GM10266 (cell line): ENCODE results near the gene RPS24.
A peak's percentile ranks its signal among the peaks of the same experiment; 100 is the strongest.

Experiments used
- DNase-seq: peaks from one replicate; pipeline ENCODE4 v3.0.0; 2012; ENCODE audit errors: extremely low spot score
- CTCF ChIP-seq: IDR thresholded peaks from 2 replicates; pipeline ENCODE4 v1.5.1; 2012; ENCODE audit warnings: mild to moderate bottlenecking, low read depth; ENCODE audit not compliant: control insufficient read depth, insufficient read depth; ENCODE audit errors: missing control alignments

RPS24 gene

DNA sequence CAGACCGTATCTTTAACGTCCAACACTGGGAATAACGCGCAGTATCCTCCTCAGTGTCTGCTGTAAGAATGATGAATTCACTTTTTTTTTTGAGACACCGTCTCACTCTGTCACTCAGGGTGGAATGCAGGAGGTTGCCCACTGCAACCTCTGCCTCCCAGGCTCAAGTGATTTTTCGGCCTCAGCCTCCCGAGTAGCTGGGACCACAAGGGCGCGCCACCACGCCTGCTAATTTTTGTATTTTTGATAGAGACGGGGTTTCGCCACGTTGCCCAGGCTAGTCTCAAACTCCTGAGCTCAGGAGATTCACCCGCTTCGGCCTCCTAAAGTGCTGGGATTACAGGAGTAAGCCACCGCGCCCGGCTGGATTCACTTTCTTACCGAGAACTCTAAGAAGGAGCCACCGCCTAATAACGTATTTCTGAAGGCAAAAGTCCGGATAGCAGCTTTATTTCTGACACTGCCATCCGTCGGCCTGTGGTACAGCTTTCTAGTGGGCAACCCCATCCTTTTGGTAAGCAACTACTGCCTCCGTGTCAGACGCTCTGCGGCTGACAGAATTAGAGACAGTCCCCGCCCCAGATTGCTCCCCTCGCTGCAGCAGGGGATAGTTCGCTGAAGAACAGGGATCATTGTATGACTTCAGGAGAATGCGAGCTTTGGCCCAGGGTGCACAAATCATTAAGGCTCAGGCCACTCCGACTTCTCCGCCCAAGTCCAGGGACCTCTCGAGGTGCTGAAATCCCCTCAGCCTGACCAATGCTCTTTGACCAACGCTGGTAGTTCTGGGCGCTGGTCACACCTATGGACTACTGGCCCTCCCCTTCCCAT lies 5.0 kb upstream of the RPS24 start:
- TF ChIP-seq CTCF: no peak
- no peak for DNase-seq

DNA sequence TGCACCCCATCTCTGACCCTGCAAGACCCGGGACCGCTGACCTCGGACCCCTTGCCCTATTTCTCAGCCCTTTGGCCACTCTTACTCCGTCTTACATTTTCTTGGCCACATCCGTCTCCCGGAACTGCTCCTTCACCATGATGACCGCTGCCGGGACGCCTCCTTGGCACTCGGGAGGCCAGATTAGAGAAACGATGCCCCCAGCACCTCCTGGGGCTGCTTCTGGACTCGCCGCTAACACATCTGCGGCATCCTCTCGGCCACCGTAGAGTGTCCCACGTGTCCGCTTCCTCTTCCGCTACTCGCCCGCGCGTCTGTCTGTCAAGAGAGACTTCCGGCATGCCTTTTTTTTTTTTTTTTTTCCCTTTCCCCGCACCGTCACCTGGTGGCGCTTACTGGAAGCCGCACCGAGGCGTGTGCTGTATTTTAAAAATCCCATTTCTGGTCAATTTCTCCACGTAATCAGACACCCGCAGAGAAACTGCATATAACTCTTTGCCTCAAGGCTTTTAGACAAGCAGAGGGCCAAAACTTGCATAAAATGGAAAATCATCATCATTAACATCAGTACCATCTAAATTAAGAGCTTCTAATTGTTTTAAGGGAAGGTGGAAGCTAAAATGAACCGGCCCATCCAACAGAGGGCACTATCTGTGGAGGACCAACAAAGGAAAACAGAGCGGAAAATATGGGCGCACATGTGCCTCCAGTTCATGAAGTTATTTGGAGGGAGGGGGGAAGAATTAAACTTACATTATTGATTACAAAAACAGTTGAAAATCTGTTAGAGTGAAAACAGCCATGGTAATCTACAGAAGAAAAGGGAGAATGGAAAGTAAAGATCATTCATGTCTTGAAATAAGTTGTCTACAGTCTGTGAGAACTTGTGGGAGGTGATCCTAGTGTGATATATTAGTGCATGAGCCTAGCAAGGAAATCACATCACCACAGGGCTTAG lies 4.1 kb upstream of the RPS24 start, which contains the start of gene POLR3A:
Gene POLR3A, minus strand, starts transcription at position 247 of the 958 bp plus-strand sequence. Its CDS starts 108 bp downstream, at position 139.
- TF ChIP-seq CTCF: peak; percentile 64
- DNase-seq: peak; percentile 88

GRCh38 chr10:78033387-78033636 lies 351 bp upstream of the RPS24 start:
- TF ChIP-seq CTCF: no peak
- DNase-seq: no peak

- no peak for DNase-seq
- no peak for TF ChIP-seq CTCF
Measured at GRCh38 chr10:78035025-78035424, 1.4 kb downstream of the RPS24 start.

DNA sequence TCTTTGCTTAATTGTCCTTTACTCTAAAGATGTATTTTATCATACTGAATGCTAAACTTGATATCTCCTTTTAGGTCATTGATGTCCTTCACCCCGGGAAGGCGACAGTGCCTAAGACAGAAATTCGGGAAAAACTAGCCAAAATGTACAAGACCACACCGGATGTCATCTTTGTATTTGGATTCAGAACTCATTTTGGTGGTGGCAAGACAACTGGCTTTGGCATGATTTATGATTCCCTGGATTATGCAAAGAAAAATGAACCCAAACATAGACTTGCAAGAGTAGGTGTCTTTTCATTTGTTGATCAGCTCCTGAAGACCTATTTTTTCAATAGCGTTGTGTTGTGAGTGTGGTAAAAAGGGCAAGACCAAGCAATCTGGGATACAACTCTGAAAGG lies 1.8 kb downstream of the RPS24 start:
- DNase-seq: no peak
- no peak for TF ChIP-seq CTCF

GRCh38 chr10:78035933-78036583 lies 2.4 kb downstream of the RPS24 start:
- no peak for DNase-seq
- TF ChIP-seq CTCF: no peak

DNA sequence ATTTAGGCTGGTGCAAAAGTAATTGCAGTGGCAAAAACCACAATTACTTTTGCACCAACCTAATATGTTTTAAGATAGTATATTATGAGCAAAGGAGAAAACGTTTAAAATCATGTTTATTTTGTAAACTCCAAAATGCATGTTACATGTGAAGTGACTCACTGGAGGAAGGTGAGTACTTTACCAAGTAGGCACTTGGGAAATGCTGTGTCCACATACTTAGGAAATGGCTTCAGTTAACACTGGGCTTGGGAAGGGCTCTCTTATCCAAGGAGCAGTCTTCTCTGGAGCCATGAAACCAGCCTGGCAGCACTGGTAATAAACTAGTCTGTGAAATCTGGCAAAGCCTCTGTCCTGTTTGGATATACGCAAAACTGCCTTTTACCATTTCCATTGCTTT lies 4.4 kb downstream of the RPS24 start:
- DNase-seq: no peak
- TF ChIP-seq CTCF: no peak
